GM12878 (cell line): ENCODE results near the gene OCIAD2. TPM values are rescaled to one million over a fixed set of nuclear protein-coding genes. Genes with fewer than 3 reads are reported as not detected.

Experiments used
- BCL11A ChIP-seq: IDR thresholded peaks from 2 replicates; pipeline ENCODE4 v1.6.1; 2011; ENCODE audit warnings: low read depth, low read length
- EED ChIP-seq: sonication (generic); IDR thresholded peaks from 2 replicates; pipeline ENCODE4 v1.6.1; 2016; ENCODE audit warnings: antibody characterized with exemption, low read depth
- EGR1 ChIP-seq, 2 experiments: IDR thresholded peaks; 1 replicate in 1 of 2; 2 replicates in 1 of 2; pipeline ENCODE4 v1.6.1; 2011 to 2012; ENCODE audit warnings: low read depth in 2 of 2, low read length in 2 of 2, borderline replicate concordance in 1 of 2, mild to moderate bottlenecking in 1 of 2, moderate library complexity in 1 of 2
- ESRRA ChIP-seq: IDR thresholded peaks from 2 replicates; pipeline ENCODE4 v1.6.1; 2012; ENCODE audit warnings: mild to moderate bottlenecking, low read length, improper control_type of control experiment
- FOS ChIP-seq: IDR thresholded peaks from 3 replicates; pipeline ENCODE4 v1.6.1; 2011; ENCODE audit warnings: borderline replicate concordance; ENCODE audit not compliant: insufficient read length; ENCODE audit errors: extremely low read depth
- HDAC6 ChIP-seq: fragments of 200-600 bp; sonication (generic); IDR thresholded peaks from one replicate; pipeline ENCODE4 v1.8.0; 2017; ENCODE audit warnings: antibody characterized with exemption; ENCODE audit not compliant: unreplicated experiment
- MXI1 ChIP-seq: fragments of 150-350 bp; IDR thresholded peaks from 2 replicates; pipeline ENCODE4 v1.6.1; 2011; ENCODE audit warnings: low read depth, mild to moderate bottlenecking, inconsistent platforms, low read length, improper control_type of control experiment
- NKRF ChIP-seq: fragments of 450-650 bp; conservative IDR thresholded peaks from 2 replicates; pipeline ENCODE4 v1.6.1; 2017; ENCODE audit warnings: mild to moderate bottlenecking, moderate library complexity
- RB1 ChIP-seq: fragments of 450-650 bp; formaldehyde crosslinking; IDR thresholded peaks from 2 replicates; pipeline ENCODE4 v1.6.1; 2017; ENCODE audit warnings: mild to moderate bottlenecking, borderline replicate concordance
- TAF1 ChIP-seq: IDR thresholded peaks from 2 replicates; pipeline ENCODE4 v1.6.1; 2011; ENCODE audit warnings: mild to moderate bottlenecking, low read depth, low read length, borderline replicate concordance
- ZNF274 ChIP-seq: IDR thresholded peaks from one replicate; pipeline ENCODE4 v1.8.0; 2011; ENCODE audit not compliant: insufficient read length, insufficient read depth
- polyA plus RNA-seq, 11 experiments: library from polyadenylated mRNA; depleted of rRNA in 4 of 11; unstranded in 6 of 11; stranded (reverse) in 5 of 11; fragments of >200 nt; fragmentation: Nextera tagmentation in 4 of 11; fragmentation: Illumina TruSeq in 1 of 11; extraction: Ambion mirVana in 4 of 11; extraction: Trizol in 1 of 11; gene quantifications; 1 replicate in 1 of 11; 2 replicates in 10 of 11; pipeline versions ENCODE4 v1.2.1 to v1.2.3, GENCODE V29; 2011 to 2016; ENCODE audit warnings: inconsistent platforms in 2 of 11, missing spikeins in 2 of 11, low read depth in 1 of 11
- total RNA-seq, 4 experiments: library from RNA; depleted of rRNA in 3 of 4; stranded (reverse); fragments of >200 nt in 3 of 4; fragmentation: Illumina TruSeq in 1 of 4; extraction: Trizol in 1 of 4; gene quantifications; 2 replicates each; pipeline versions ENCODE4 v1.2.1 to v1.2.3, GENCODE V29; 2013 to 2021
- TF ChIP-seq, protein P1 (sequence below): fragments of 450-650 bp; IDR thresholded peaks from 2 replicates; pipeline ENCODE4 v1.6.1; 2018; ENCODE audit warnings: mild to moderate bottlenecking, low read depth, moderate library complexity; ENCODE audit not compliant: partially characterized antibody

OCIAD2 gene
- total and polyA plus RNA-seq, 10 of the 15 experiments (the other 5 are each of a cell fraction or from before 2014, with no cell fraction given) = 42.4 to 140 (median 70.0) TPM

- TF ChIP-seq FOS (no peak), NKRF (no peak), BCL11A (no peak), RB1 (no peak), EGR1 (IDR thresholded peaks at IDR 0.05; ENCODE audit: borderline replicate concordance in 1 of 2, low read depth in 2 of 2, low read length in 2 of 2) (no peak), EED (no peak), MXI1 (no peak), TAF1 (no peak), HDAC6 (no peak), ESRRA (no peak), ZNF274 (no peak)
- TF ChIP-seq, protein P1, sequence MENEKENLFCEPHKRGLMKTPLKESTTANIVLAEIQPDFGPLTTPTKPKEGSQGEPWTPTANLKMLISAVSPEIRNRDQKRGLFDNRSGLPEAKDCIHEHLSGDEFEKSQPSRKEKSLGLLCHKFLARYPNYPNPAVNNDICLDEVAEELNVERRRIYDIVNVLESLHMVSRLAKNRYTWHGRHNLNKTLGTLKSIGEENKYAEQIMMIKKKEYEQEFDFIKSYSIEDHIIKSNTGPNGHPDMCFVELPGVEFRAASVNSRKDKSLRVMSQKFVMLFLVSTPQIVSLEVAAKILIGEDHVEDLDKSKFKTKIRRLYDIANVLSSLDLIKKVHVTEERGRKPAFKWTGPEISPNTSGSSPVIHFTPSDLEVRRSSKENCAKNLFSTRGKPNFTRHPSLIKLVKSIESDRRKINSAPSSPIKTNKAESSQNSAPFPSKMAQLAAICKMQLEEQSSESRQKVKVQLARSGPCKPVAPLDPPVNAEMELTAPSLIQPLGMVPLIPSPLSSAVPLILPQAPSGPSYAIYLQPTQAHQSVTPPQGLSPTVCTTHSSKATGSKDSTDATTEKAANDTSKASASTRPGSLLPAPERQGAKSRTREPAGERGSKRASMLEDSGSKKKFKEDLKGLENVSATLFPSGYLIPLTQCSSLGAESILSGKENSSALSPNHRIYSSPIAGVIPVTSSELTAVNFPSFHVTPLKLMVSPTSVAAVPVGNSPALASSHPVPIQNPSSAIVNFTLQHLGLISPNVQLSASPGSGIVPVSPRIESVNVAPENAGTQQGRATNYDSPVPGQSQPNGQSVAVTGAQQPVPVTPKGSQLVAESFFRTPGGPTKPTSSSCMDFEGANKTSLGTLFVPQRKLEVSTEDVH = no peak
Measured at GRCh38 chr4:48858130-48858529, 48.4 kb downstream of the OCIAD2 start (continued).
